Dedifferentiated amniotic fluid mesenchymal stem cell (primary cell): Measurements from ENCODE around the gene PYM1.

ENCODE experiments used
- DNase-seq: peaks from one replicate; pipeline ENCODE4 v3.0.0-alpha.2; 2016; ENCODE audit errors: extremely low spot score

PYM1 gene

GRCh38 chr12:55927588-55928502, at the start of gene PYM1:
PYM1 (minus strand) TSS chr12:55927894; CDS start chr12:55927761, 133 bp downstream.
- DNase-seq: no peak

- no peak for DNase-seq
Measured at GRCh38 chr12:55974308-55974730, 46.6 kb upstream of the PYM1 start.

GRCh38 chr12:55973599-55974307, 46.1 kb upstream of the PYM1 start, which contains the start of gene RAB5B:
RAB5B (plus strand) TSS chr12:55974078; CDS start chr12:55986961, 12,883 bp downstream.
- DNase-seq: peak; percentile 100

GRCh38 chr12:55972911-55973598, 45.4 kb upstream of the PYM1 start:
- no peak for DNase-seq

- no peak for DNase-seq
Measured at GRCh38 chr12:55972456-55972855, 44.8 kb upstream of the PYM1 start.

- DNase-seq: peak; percentile 25
Measured at GRCh38 chr12:55972042-55972441, 44.3 kb upstream of the PYM1 start.

GRCh38 chr12:55970775-55971174, 43.1 kb upstream of the PYM1 start:
- no peak for DNase-seq

GRCh38 chr12:55969356-55969755, 41.7 kb upstream of the PYM1 start:
- DNase-seq: no peak

GRCh38 chr12:55966408-55967281, 39.0 kb upstream of the PYM1 start, which contains the start of gene CDK2:
CDK2 (plus strand) TSS chr12:55966830; CDS start chr12:55967009, 179 bp downstream.
- DNase-seq: peak; percentile 66

- DNase-seq: no peak
Measured at GRCh38 chr12:55965941-55966407, 38.3 kb upstream of the PYM1 start, which contains the start of gene PMEL. PMEL (minus strand) TSS chr12:55966042; CDS start chr12:55966011, 31 bp downstream.

GRCh38 chr12:55965240-55965639, 37.5 kb upstream of the PYM1 start:
- no peak for DNase-seq

GRCh38 chr12:55963760-55964159, 36.1 kb upstream of the PYM1 start:
- no peak for DNase-seq

GRCh38 chr12:55957106-55957859, 29.6 kb upstream of the PYM1 start:
- no peak for DNase-seq

- DNase-seq: no peak
Measured at GRCh38 chr12:55955800-55956508, 28.3 kb upstream of the PYM1 start.

GRCh38 chr12:55955344-55955743, 27.6 kb upstream of the PYM1 start:
- no peak for DNase-seq

GRCh38 chr12:55946553-55946952, 18.9 kb upstream of the PYM1 start:
- DNase-seq: no peak

GRCh38 chr12:55942577-55943136, 15.0 kb upstream of the PYM1 start:
- no peak for DNase-seq

- no peak for DNase-seq
Measured at GRCh38 chr12:55942055-55942454, 14.4 kb upstream of the PYM1 start.
